Activated CD8-positive, alpha-beta memory T cell treated with anti-CD3 and anti-CD28 coated beads, Interleukin-2, amount 50 U/mL, for 1 hour (primary cell): ENCODE results near the gene DOK6.

Experiments
- DNase-seq: peaks from one replicate; pipeline ENCODE4 v3.0.0-alpha.2; 2020; ENCODE audit errors: extremely low read depth

Gene DOK6

DNA sequence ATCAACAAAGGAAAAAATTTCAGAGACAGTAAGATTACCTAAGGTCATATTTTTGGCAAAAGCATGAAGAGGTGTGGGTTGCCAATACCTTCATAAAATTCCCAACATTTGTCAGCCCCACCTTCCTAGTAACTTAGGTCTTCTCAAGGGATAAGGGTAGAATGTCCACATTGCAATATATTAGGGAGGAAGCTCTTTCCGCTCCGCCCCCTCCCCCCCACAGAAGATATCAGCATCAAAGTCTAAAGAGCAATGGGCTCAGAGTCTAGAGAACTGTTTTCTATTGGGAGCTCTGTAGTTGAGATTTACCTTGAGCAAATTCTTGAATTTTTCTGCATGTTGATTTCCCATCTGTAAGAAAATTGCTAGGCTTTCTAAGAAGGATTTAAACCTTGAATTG, 346.7 kb downstream of the DOK6 start:
- DNase-seq = no peak

DNA sequence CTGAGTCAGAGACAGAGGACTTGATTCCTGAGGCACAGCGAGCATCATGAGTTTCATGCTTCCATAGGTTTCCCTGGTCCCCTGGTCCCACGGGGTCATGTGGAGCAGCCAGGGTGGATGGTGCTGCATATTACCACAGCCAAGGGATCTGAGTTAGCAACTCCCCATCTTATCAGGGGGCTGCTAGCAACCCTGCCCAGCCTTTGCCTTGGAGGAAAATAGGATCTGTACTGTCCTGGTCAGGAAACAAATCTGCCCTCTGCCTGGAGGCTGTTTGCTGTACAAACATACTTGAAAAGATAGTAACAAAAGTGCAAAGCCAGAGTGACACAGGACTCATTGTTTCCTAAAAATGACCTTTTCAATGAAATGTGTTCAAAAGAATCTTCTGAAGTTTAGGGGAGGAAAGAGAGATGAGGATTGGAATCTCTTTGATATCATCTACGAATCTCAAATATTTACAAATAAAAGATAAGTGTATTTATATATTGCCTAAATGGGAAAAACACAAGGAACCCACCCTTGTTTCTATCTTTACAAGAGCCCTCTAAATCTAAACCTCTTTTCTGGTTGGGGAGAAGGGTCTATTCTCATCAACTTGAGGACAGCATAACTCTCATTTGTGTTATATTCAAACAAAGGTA, 352.2 kb downstream of the DOK6 start:
- DNase-seq = no peak

DNA sequence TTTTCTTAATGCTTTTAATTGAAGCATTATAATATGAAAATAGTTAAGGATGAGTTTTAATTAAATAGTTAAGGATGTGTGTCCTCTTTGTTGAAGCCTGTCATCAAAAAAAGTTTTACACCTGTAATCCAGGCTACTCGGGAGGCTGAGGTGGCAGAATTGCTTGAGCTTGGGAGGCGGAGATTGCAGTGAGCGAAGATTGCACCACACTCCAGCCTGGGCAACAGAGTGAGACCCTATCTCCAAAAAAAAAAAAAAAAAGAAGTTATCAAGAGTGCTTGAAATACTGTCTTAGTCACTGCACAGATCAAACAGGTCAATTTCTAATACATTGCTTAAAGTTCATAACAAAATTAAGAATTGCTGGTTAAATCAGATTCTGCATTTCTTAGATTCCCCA, 353.4 kb downstream of the DOK6 start:
- DNase-seq = no peak

DNA sequence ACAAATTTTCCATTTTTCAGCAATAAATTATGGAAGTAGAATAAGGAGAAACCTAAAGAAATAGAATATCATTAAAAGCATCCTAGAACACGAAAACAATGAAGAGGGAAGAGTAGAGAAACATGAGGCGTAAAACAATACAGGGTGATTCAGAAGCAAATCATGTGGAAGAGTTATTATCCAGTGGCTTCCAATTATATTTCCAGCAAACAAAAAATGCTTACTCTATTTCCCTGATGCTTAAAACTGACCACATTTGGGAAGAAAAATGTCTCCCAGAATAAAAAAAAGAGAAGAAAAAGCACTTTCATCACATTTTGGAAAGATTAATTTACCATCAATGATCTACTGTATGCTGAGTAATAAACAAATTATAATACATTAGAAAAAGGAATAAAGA, 354.4 kb downstream of the DOK6 start:
- DNase-seq = no peak

DNA sequence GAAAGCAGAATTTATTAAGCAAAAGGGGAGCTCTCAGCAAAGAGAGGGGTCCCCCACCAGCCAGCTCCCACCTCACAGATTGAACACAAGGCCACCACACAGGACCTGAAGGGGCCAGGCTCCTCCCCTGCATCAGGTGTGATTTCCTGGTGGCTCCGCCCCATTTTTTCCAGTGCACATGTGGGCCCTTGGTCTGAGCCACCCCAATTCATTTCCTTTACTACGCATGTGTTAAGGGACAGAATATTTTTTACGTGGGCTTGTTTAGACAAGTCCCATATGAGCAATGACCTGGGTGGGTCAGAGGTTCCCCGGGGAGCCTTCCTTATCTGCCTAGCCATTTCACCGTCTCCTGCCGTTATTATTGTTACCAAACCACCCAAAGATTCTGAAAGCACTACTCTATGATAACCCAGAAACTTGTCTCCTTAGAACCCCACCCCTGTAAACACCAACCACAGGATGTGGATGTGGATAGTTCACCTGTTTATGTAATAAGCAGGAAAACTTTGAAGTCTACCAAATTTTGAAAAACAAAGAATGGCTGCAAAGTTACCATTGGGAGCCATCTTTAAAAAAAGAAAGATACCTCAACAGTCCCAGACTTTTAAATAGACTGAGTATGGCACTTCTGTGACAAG, 355.3 kb downstream of the DOK6 start:
- no peak for DNase-seq

DNA sequence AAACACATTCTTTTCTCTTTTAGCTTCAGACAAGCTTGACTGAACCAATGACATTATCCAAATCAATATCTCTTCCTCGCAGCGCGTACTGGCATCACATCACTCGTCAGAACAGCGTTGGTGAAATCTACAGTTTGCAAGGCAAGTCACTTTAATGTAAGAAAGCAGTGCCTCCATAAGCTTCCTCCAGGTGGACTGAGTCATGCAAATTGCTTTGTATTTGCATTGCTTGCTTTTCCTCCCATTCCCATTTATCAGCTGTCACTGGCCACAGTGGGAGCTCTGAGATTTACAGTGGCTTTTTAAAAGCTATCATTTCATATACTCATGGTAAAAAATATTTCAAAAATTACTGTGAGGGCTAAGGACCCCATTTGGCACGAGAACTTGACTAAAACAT, 357.0 kb downstream of the DOK6 start:
- no peak for DNase-seq

DNA sequence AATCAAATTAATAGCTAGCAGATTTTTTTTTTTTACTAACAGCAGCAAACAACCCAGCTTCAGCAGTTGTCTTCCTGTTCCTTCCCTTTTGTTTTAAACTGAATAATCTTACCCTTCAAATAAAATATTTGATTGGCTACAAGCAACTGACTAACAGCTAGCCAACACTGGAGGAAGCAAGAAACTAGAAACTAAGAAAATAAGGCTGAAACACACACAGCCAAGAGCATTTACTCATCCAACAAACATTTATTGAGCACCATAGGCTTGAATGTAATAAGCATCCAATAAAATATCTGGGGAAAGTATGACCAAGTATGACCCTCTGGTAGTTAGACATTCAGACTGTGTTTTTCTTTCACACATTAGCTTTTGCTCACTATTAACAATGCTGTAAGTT, 357.8 kb downstream of the DOK6 start:
- no peak for DNase-seq

DNA sequence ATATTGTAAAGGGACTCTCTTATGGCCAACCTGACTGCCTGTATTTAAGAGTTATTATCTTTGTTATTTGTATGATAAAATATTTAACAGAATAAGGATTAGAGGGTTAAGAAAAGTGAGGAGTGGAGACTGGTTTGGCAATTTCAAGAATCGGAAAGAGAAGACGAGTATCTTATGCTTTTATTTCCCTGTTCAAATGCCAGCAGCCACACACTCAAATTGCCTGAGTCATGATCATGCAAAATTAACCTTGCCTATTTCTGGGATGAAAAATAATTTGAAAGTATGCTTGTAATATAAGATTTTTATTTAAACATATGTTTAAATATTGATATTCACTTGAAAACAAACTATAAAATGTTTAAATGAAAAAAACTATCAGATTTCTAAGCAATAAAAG, 358.4 kb downstream of the DOK6 start:
- DNase-seq = no peak

DNA sequence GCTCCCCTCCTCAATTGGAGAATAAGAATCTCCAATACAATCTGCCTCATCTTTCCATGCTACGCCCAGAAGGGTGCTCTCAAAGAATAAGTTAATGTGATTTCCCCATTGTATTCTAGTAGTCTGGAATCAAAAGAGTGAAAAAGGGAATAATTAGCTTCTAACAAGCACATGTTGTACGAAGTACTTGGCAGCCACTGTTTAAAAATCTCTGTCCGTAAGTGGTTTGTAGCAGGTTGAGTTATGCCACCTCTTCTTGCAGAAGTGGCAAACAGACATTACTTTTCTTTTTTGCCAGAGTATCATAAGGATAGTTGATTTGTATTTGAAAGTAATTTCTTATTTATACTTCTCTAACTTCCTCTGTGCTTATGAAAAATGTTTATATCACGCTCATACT, 362.3 kb downstream of the DOK6 start:
- no peak for DNase-seq

DNA sequence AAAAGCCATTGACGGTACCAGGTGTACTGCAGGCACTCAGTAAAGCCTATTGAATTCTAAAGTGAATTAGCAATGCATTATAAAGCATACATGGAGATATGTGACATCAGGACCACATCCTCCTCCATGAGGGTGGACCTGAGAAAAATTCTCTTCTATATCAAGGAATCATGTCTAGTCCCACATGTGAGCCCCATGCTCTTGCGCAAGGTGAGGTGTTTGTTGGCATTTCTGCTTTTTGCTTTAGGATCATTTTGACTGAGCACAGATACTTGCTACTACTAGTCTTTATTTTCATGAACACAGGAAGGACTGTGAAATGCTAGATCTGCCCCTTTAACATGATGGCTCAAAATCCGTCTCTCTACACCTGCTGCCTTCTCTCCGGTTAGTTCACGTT, 363.1 kb downstream of the DOK6 start:
- DNase-seq = no peak

DNA sequence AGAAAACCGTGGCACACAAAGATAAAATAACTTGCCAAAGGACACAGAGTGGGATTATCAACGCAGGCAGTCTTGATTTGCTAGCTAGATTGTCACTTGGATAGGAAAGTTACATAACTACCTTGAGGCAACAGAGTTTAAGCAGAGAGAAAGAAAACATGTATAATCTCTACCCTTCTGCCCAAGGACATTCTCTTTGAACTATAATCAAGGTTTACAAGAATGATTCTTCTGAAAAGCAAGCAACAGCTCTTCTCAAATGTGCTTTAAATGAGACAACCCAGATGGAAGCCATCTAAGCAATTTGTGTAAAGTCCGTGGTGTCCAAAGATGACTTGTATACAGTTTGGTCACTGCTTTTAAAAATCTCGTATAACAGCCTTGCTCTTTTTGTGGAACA, 369.6 kb downstream of the DOK6 start:
- no peak for DNase-seq

DNA sequence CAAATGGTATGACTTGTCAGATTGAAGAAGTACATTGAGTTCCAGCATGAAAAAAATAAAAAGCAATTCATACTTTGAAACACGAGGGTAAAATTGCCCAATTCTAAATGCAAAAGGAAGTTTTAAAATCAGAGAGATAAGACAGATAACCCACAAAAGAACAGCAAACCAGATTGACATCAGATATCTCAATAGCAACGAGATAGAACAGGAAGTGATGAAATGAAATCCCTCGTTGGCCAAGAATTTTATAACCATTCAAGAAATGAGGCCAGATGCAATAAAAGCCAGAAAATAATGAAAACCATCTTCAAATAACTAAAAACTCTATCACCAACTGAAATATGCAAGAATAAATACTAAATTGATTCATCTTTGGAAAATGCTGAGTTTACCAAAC, 374.1 kb downstream of the DOK6 start:
- no peak for DNase-seq

DNA sequence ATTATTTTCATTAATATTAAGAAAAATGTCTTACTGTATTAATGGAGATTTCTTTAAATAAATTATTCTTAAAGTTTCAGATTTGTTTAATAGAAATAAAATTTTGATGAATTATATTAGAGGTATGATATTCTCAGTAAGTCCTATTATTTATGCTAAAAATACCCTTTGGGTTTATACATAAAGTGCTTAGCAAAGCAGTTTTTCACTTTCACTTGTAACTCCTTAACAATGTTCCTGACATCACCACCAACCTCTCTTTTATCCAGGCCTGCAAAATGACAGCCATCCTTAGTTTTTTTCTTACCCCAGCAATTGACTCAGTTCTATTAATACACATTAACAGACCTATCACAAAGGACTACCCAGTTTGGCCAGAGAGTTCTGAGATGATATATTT, 376.6 kb downstream of the DOK6 start:
- no peak for DNase-seq

DNA sequence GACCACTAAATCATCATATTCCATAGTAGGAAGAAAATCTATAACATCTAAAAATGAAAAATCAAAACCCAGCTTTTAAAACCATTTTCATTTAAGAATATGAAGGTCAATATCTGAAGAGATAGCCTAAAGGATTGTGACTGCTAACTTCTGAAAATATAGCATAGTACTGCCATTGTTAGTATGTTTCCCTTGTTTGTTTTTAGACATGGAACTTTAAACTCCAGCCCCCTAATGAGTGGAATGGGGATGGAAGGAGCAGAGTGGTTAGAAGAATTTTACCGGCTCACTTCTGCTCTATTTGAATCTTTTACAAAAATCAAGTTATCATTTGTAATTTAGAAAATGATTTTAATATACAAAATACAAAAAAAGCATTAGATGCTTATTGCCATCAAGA, 378.0 kb downstream of the DOK6 start:
- no peak for DNase-seq

DNA sequence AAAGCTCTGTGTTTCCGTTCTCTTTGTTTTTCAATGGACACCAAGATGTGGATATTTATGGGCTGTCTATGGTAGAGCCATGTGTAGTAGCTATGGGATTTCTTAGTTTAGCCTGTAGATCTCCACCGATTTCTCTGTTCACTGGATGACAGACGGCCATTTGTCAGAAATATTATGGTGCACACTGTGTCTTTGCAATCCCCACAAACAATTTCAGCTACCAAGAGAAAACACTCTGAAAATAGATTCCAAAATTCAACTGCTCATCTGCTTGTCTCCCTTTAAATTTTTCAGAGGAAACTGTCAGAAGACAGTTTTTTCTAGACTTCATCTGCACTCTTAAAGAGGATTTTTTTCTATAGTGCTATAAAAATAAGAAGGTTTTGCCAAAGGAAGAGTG, 380.2 kb downstream of the DOK6 start:
- DNase-seq = no peak

DNA sequence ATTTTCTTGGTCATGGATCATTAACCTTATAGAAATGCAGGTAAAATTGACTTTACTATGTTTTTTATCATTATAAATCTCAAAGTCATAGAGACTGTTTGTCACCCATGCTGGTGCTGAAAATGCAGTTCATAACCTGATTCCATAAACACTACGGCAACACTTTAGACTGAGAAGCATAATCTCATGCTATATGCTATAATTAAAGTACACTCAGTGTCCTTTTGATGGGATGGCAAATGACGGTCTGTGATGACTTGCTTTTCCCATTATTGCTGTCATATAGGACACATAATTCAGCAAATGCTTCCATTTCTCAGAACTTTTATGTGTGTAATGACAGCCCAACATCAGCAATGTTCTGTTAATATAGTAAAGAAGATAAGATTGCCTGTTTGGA, 384.1 kb downstream of the DOK6 start:
- no peak for DNase-seq

DNA sequence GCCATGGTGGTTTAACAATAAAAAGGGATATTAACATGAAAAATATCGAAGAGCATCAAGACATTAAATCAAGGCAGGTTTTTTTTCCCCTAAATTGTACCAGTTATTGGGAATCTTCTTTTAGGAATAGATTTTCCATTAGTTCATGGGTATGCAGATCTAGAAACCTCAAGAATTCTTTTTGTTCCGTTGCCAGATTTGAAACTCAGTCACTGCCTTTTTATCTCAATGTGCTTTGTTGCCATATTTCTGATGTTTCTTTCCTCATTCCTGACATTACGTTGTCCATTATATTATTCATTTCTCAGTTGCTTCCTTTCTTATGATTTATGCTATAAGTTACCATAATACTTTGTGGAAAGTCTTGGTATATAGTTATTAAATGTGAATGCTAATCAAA, 384.8 kb downstream of the DOK6 start:
- DNase-seq = no peak

DNA sequence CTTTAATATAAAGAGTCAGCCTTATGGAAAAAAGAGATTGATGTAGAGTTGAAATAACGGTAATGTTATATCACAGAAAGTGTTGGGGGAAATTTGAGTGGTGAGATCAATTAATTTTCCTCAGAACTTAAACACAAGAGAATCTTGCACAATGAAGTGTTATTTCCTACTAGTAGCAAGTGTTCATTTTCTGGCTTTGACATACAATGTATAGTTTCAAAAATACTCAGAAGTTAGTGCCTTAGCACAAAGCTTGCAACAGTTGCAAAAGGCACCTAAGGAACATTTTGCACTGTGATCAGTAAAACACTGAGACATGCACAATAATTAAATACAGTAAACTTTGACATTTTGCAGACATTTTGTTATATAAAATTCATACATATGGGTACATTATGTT, 385.7 kb downstream of the DOK6 start:
- no peak for DNase-seq

DNA sequence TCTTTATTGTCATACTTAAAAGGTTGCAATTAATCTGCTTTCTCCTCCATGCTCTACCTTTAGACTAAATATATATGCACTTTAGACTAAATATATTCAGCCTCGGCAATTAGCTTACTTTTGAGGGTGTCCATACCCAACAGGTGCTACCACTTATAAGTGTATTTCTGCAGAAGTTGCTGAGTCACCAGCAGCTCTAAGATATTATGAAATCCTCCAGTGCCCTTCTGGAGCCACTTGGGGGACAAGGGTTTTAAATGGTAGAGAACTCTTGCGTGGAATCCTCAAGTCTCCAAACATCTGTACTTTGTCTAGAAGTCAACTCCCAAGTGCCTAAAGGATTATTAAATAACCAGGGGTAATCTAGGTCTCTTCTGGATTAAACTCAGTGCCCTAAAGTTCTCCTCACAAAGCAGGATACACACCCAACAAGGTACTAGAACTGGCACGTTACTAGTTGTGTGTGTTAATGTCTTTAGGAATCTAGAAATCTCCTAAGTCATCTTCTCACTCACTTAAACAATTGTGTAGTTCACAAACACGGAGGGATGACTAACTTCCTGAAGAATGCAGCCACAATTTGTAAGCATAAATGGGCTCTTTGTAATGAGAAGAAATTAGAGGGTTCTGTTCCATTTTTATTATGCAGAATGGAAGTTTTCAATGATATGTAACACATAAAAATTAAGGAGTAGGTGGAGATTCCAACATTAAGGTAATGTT, 387.3 kb downstream of the DOK6 start:
- no peak for DNase-seq

DNA sequence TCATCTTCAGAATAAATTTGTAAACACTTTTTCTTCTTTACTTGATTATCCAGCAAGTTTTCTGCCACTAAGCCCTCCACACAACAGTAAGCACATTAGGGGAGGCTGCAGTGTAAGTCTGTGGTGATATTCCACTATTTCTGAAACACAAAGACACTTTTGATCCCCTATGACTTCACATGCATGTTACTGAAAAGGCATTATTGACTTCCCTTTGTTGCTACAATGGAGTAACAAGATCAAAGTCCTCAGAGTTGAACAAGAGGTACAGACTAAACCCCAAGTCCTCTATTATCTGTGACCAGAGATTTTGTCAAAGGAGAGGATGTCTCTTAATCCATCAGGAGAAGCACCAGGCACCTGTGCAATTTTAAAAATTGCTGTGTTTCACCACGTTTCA, 389.1 kb downstream of the DOK6 start:
- no peak for DNase-seq

DNA sequence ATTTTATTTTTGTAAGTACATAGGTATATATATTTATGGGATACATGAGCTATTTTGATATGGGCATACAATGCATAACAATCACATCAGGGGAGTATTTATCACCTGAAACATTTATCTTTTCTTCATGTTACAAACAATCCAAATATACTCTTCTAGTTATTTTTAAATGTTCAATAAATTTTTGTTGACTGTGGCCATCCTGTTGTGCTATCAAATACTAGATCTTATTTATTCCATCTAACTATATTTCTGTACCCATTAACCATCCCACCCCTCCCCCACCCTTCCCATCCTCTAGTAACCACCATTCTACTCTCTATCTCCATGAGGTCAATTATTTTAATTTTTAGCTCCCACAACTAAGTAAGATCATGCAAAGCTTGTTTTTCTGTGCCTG, 390.0 kb downstream of the DOK6 start:
- DNase-seq = no peak

DNA sequence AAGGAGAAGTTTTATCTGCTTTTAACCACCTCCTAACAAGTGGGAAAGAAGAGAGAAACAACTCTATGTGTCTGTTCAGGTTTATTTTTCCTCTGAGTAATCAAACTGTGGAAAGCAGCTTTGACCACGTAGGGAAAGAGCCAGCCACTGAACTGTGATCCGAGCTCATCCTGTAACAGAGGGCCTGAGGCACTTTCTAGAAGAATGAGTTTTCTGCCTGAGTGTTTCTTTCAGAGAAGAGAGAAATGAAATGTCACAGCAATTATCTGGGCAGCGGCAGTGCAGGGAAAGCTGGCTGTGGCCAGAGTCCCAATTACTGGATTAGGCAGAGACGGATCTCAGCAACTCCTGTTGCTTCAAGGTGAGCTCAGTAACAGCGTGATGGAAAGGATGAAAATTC, 395.1 kb downstream of the DOK6 start:
- no peak for DNase-seq

DNA sequence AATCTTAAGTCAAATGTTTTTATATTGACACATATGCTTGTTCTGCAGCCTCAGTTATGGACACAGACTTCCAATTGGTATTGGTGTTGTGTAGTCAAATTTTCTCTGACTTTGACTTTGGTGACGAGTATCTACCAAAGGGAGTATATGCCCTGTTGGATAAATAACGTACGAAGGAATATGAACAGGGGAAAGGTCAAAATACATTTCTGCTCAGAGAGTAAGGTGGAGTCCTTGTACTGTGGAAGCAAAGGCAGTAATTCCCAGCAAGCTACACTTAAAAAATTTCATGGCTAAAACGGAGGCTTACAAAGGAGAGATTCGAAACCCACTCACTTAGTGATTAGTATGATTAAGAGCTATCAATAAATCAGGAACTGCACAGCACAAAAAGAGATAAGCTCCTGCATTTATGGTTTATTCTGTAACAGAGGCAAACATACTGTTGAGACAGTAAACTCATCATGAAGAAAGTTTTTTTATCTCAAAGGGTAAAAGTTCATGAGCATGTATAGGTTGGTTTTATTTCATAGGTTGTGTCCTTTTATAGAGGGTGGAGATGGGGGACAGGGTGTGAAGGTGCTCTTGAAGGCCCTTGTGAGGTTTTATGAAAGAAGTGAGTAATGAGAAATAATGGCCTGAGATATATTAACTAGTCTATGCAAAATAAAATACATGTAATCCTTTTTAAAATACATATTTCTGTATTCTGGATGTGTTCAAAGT, 404.3 kb downstream of the DOK6 start:
- DNase-seq = no peak
